Anterior cingulate cortex (tissue), 58 donors: Measurements from ENCODE around the gene SLC6A19.
"Not testable (repeated sequence)": the region's sequence is repeated elsewhere in the genome, so short reads cannot be mapped to it uniquely, and the experiment has no call there.

Experiments used
- DNase-seq, 58 donors: peaks; one replicate each; lab custom pipeline; 2025; lab: John Stamatoyannopoulos, UW

The SLC6A19 gene

GRCh38 chr5:1253456-1254105 is 52.2 kb downstream of the SLC6A19 start:
- no peak for DNase-seq

GRCh38 chr5:1254196-1254595 is 52.8 kb downstream of the SLC6A19 start:
- DNase-seq = no peak

- DNase-seq = no peak
These were observed 53.7 kb downstream of the SLC6A19 start for GRCh38 chr5:1255081-1255561.

- no peak for DNase-seq
These were observed 55.4 kb downstream of the SLC6A19 start for GRCh38 chr5:1256776-1257175.

GRCh38 chr5:1257363-1257762 is 56.0 kb downstream of the SLC6A19 start:
- no peak for DNase-seq

- DNase-seq = no peak
These were observed 56.4 kb downstream of the SLC6A19 start for GRCh38 chr5:1257841-1258240.

GRCh38 chr5:1259806-1260480 is 58.5 kb downstream of the SLC6A19 start:
- DNase-seq = no peak

- no peak for DNase-seq
These were observed 60.2 kb downstream of the SLC6A19 start for GRCh38 chr5:1261643-1262042.

- DNase-seq = no peak
These were observed 61.0 kb downstream of the SLC6A19 start for GRCh38 chr5:1262381-1262780.

GRCh38 chr5:1264211-1264610 is 62.8 kb downstream of the SLC6A19 start:
- no peak for DNase-seq

GRCh38 chr5:1265026-1265425 is 63.6 kb downstream of the SLC6A19 start:
- no peak for DNase-seq

GRCh38 chr5:1265461-1266455 is 64.4 kb downstream of the SLC6A19 start:
- DNase-seq = no peak

- DNase-seq = no peak
These were observed 65.4 kb downstream of the SLC6A19 start for GRCh38 chr5:1266791-1267190.

GRCh38 chr5:1267464-1267863 is 66.1 kb downstream of the SLC6A19 start:
- DNase-seq = not testable (repeated sequence)

GRCh38 chr5:1268056-1268455 is 66.7 kb downstream of the SLC6A19 start:
- DNase-seq = no peak

GRCh38 chr5:1268666-1269065 is 67.3 kb downstream of the SLC6A19 start:
- no peak for DNase-seq

- DNase-seq = no peak
These were observed 69.0 kb downstream of the SLC6A19 start for GRCh38 chr5:1270426-1270825.

- DNase-seq = no peak
These were observed 69.8 kb downstream of the SLC6A19 start for GRCh38 chr5:1270933-1271914.

GRCh38 chr5:1272201-1272600 is 70.8 kb downstream of the SLC6A19 start:
- no peak for DNase-seq

- no peak for DNase-seq
These were observed 72.3 kb downstream of the SLC6A19 start for GRCh38 chr5:1273745-1274144.
